HEK293 (cell line): Measurements from ENCODE around the gene IGFBPL1.
"Not testable (repeated sequence)": the region's sequence is repeated elsewhere in the genome, so short reads cannot be mapped to it uniquely, and the experiment has no call there.

Experiments used
- CTCF ChIA-PET: fragments of 350-600 bp; formaldehyde crosslinking; extraction: SDS; loops from one replicate; lab custom pipeline; 2021; ENCODE audit warnings: antibody characterized with exemption; lab: Yijun Ruan, JAX
- POLR2A ChIA-PET: fragments of 300-600 bp; formaldehyde crosslinking; extraction: SDS; loops from one replicate; lab custom pipeline; 2020; ENCODE audit warnings: antibody characterized with exemption, inconsistent platforms; lab: Yijun Ruan, JAX
- H3K27ac ChIP-seq: fragments of 200-500 bp; sonication (Bioruptor generic); 2 replicates; pipeline ENCODE4 v1.5.1; 2014; ENCODE audit warnings: low read depth, low read length, control low read depth, inconsistent platforms; ENCODE audit errors: extremely low read depth
- H3K36me3 ChIP-seq, 2 experiments: fragments of 200-500 bp in 1 of 2; sonication (Bioruptor generic) in 1 of 2; 1 replicate in 1 of 2; 2 replicates in 1 of 2; pipeline ENCODE4 v1.5.1; 2014 to 2017; ENCODE audit warnings: inconsistent platforms in 2 of 2, low read length in 2 of 2; ENCODE audit not compliant: control insufficient read depth in 2 of 2, insufficient read depth in 1 of 2
- H3K4me1 ChIP-seq: fragments of 200-500 bp; sonication (Bioruptor generic); 2 replicates; pipeline ENCODE4 v1.5.1; 2014; ENCODE audit warnings: mild to moderate bottlenecking, low read length, inconsistent platforms; ENCODE audit not compliant: control insufficient read depth, insufficient read depth
- H3K4me3 ChIP-seq: 2 replicates; pipeline ENCODE4 v1.5.1; 2011; ENCODE audit warnings: low read depth, mild to moderate bottlenecking, control low read depth, low read length, moderate library complexity
- H3K9me3 ChIP-seq: fragments of 200-500 bp; sonication (Bioruptor generic); 2 replicates; pipeline ENCODE4 v1.5.1; 2014; ENCODE audit warnings: low read depth, low read length, inconsistent platforms; ENCODE audit not compliant: control insufficient read depth, insufficient read depth
- EGR2 ChIP-seq: fragments of 450-650 bp; formaldehyde crosslinking; IDR thresholded peaks from 2 replicates; pipeline ENCODE4 v1.5.1; 2016; ENCODE audit warnings: low read depth, missing biosample characterization, missing genetic modification characterization
- HOXA7 ChIP-seq: sonication (generic); formaldehyde crosslinking; IDR thresholded peaks from 2 replicates; pipeline ENCODE4 v1.8.1; 2022; ENCODE audit warnings: missing genetic modification reagents, borderline replicate concordance
- KLF10 ChIP-seq: fragments of 450-650 bp; IDR thresholded peaks from 2 replicates; pipeline ENCODE4 v1.5.1; 2018; ENCODE audit warnings: missing biosample characterization, mild to moderate bottlenecking, missing genetic modification characterization
- KLF7 ChIP-seq: fragments of 450-650 bp; formaldehyde crosslinking; IDR thresholded peaks from 2 replicates; pipeline ENCODE4 v1.5.1; 2016; ENCODE audit warnings: missing biosample characterization, missing genetic modification characterization, borderline replicate concordance
- MYNN ChIP-seq: fragments of 450-650 bp; formaldehyde crosslinking; IDR thresholded peaks from 2 replicates; pipeline ENCODE4 v1.5.1; 2016; ENCODE audit warnings: missing biosample characterization, missing genetic modification characterization, borderline replicate concordance
- SCRT1 ChIP-seq: fragments of 450-650 bp; formaldehyde crosslinking; IDR thresholded peaks from 2 replicates; pipeline ENCODE4 v1.5.1; 2016; ENCODE audit warnings: missing biosample characterization, missing genetic modification characterization, borderline replicate concordance
- WT1 ChIP-seq: fragments of 450-650 bp; formaldehyde crosslinking; IDR thresholded peaks from 2 replicates; pipeline ENCODE4 v1.5.1; 2016; ENCODE audit warnings: missing biosample characterization, missing genetic modification characterization
- ZFP3 ChIP-seq: fragments of 450-650 bp; formaldehyde crosslinking; IDR thresholded peaks from 2 replicates; pipeline ENCODE4 v1.5.1; 2016; ENCODE audit warnings: low read depth, missing biosample characterization, missing genetic modification characterization
- ZNF10 ChIP-seq: fragments of 450-650 bp; formaldehyde crosslinking; IDR thresholded peaks from 2 replicates; pipeline ENCODE4 v1.5.1; 2017; ENCODE audit warnings: missing biosample characterization, missing genetic modification characterization
- ZNF121 ChIP-seq: fragments of 450-650 bp; formaldehyde crosslinking; IDR thresholded peaks from 2 replicates; pipeline ENCODE4 v1.5.1; 2016; ENCODE audit warnings: missing biosample characterization, missing genetic modification characterization
- ZNF133 ChIP-seq: fragments of 450-650 bp; formaldehyde crosslinking; IDR thresholded peaks from 2 replicates; pipeline ENCODE4 v1.5.1; 2016; ENCODE audit warnings: missing biosample characterization, missing genetic modification characterization
- ZNF169 ChIP-seq: fragments of 450-650 bp; formaldehyde crosslinking; IDR thresholded peaks from 2 replicates; pipeline ENCODE4 v1.5.1; 2016; ENCODE audit warnings: missing biosample characterization, missing genetic modification characterization
- ZNF202 ChIP-seq: fragments of 450-650 bp; formaldehyde crosslinking; IDR thresholded peaks from 2 replicates; pipeline ENCODE4 v1.5.1; 2016; ENCODE audit warnings: missing biosample characterization, missing genetic modification characterization, borderline replicate concordance
- ZNF341 ChIP-seq: fragments of 450-650 bp; formaldehyde crosslinking; IDR thresholded peaks from 2 replicates; pipeline ENCODE4; 2016; ENCODE audit warnings: low read depth, missing biosample characterization, missing genetic modification characterization
- ZNF404 ChIP-seq: fragments of 450-650 bp; formaldehyde crosslinking; IDR thresholded peaks from 2 replicates; pipeline ENCODE4 v1.5.1; 2017; ENCODE audit warnings: missing biosample characterization, missing genetic modification characterization
- ZNF473 ChIP-seq: fragments of 450-650 bp; formaldehyde crosslinking; IDR thresholded peaks from 2 replicates; pipeline ENCODE4 v1.5.1; 2017; ENCODE audit warnings: missing biosample characterization, missing genetic modification characterization
- ZNF521 ChIP-seq: fragments of 450-650 bp; formaldehyde crosslinking; IDR thresholded peaks from 2 replicates; pipeline ENCODE4 v1.5.1; 2017; ENCODE audit warnings: missing biosample characterization, mild to moderate bottlenecking, missing genetic modification characterization
- ZNF548 ChIP-seq: fragments of 450-650 bp; formaldehyde crosslinking; IDR thresholded peaks from 2 replicates; pipeline ENCODE4 v1.5.1; 2016; ENCODE audit warnings: missing biosample characterization, missing genetic modification characterization
- ZNF549 ChIP-seq: fragments of 450-650 bp; IDR thresholded peaks from 2 replicates; pipeline ENCODE4 v1.5.1; 2018; ENCODE audit warnings: missing biosample characterization, missing genetic modification characterization, mild to moderate bottlenecking, inconsistent platforms, moderate library complexity
- ZNF610 ChIP-seq: fragments of 450-650 bp; formaldehyde crosslinking; IDR thresholded peaks from 2 replicates; pipeline ENCODE4 v1.5.1; 2016; ENCODE audit warnings: missing biosample characterization, missing genetic modification characterization, borderline replicate concordance
- ZNF629 ChIP-seq: fragments of 450-650 bp; formaldehyde crosslinking; IDR thresholded peaks from 2 replicates; pipeline ENCODE4 v1.5.1; 2017; ENCODE audit warnings: missing biosample characterization, missing genetic modification characterization
- ZNF654 ChIP-seq: fragments of 450-650 bp; formaldehyde crosslinking; IDR thresholded peaks from 2 replicates; pipeline ENCODE4 v1.5.1; 2016; ENCODE audit warnings: low read depth, missing biosample characterization, missing genetic modification characterization
- TF ChIP-seq, protein P1 (sequence below): fragments of 450-650 bp; formaldehyde crosslinking; IDR thresholded peaks from 2 replicates; pipeline ENCODE4 v1.5.1; 2016; ENCODE audit warnings: missing biosample characterization, missing genetic modification characterization
- TF ChIP-seq, protein P2 (sequence below): fragments of 450-650 bp; formaldehyde crosslinking; IDR thresholded peaks from 2 replicates; pipeline ENCODE4 v1.5.1; 2016; ENCODE audit warnings: missing biosample characterization, missing genetic modification characterization

IGFBPL1 gene

DNA sequence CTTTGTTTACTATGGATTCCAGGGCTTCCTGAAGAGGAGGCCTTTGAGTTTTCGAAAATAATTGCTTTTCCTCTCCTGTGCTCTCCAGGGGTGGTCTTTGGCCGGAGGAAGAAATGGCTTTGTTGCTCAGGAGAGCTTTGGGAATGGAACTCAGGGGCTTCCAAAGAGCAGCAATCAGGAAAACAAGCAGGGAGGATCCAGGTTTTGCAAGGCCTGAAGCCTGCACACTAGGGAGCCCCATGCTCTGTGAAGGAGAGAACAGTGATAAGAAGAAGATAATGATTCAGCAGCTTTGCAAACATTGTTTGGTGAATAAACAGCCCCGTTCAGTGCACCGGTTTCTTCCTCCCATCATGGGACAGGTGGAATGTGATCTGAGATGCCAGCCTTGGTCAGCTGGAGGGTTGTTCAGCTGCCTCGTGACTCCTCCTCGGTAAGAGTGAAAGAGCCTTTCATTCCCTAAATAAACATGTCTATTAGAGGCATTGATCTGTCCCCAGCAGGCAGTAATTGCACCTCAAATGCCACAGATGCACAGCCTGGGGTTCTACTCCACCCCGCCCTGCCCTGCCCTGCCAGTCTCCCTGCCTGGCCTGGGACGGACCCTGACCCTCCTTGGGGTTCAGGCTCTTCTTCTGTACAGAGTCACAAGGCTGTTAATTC is 43.3 kb downstream of the IGFBPL1 start:
- Histone ChIP-seq H3K4me1 (no peaks in the 10 kb centered on the region), H3K9me3 (no peaks in the 10 kb centered on the region), H3K4me3 (no peak overlapping the region), H3K27ac (no peak overlapping the region), H3K36me3 (no peaks in the 10 kb centered on the region)
- TF ChIP-seq ZNF404 (tag by site-specific recombination) (no peak), ZNF521 (tag by site-specific recombination) (no peak), WT1 (tag by site-specific recombination) (no peak), ZNF629 (tag by site-specific recombination) (no peak), ZNF610 (no peak), ZNF548 (tag by site-specific recombination) (no peak), ZNF202 (tag by site-specific recombination) (no peak)
- CTCF ChIA-PET = interaction anchor here (1.2 kb wide), 1 partner anchor 20 kb away, joined by 3 read pairs; no protein-coding TSS in a partner anchor
- POLR2A ChIA-PET = no interaction called here

DNA sequence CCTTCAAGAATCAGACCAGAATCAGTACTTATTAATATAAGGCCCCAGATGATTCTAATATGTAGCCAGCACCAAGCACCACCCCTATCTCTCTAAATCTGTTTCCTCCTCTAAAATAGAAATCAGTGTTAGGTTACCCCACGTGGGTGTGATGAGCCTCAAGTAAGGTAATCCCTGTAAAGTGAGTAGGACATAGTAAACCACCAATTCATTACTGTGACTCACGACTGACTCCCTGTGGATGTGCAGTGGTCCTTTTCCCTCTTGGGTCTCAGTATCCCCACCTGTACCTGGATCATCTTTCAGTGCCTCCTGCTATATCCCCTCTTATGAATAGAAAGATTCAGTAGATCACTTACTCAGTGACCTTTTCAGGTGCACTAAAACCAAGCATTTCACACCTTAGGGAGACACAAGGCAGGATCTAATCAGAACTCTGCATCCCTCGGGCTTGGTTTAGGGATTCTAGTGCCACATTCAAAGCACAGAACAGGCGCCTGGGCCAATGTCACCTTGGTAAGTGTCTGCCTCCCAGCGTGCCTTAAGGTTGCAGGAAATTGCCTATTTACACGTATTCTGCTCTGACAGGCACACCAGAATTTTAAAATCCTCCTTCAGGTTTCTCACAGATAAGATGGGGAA is 43.9 kb downstream of the IGFBPL1 start:
- Histone ChIP-seq H3K27ac (no peak overlapping the region), H3K4me3 (no peak overlapping the region), H3K4me1 (no peaks in the 10 kb centered on the region), H3K9me3 (no peaks in the 10 kb centered on the region), H3K36me3 (no peaks in the 10 kb centered on the region)
- ChIA-PET CTCF (interaction anchor here (1.2 kb wide), 1 partner anchor 20 kb away, joined by 3 read pairs; no protein-coding TSS in a partner anchor), POLR2A (no interaction called here)
- TF ChIP-seq ZNF10 (tag by site-specific recombination) = no peak
- TF ChIP-seq, protein P1, sequence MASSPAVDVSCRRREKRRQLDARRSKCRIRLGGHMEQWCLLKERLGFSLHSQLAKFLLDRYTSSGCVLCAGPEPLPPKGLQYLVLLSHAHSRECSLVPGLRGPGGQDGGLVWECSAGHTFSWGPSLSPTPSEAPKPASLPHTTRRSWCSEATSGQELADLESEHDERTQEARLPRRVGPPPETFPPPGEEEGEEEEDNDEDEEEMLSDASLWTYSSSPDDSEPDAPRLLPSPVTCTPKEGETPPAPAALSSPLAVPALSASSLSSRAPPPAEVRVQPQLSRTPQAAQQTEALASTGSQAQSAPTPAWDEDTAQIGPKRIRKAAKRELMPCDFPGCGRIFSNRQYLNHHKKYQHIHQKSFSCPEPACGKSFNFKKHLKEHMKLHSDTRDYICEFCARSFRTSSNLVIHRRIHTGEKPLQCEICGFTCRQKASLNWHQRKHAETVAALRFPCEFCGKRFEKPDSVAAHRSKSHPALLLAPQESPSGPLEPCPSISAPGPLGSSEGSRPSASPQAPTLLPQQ = no peak
- no peak for TF ChIP-seq SCRT1 (tag by site-specific recombination)
- no peak for TF ChIP-seq ZNF133 (tag by site-specific recombination)
- no peak for TF ChIP-seq MYNN
- no peak for TF ChIP-seq HOXA7 (CRISPR knock-in tag)
- no peak for TF ChIP-seq ZNF169 (tag by site-specific recombination)
- TF ChIP-seq ZNF341 (tag by site-specific recombination) = no peak
- no peak for TF ChIP-seq ZNF549 (tag by site-specific recombination)
- TF ChIP-seq, protein P2, sequence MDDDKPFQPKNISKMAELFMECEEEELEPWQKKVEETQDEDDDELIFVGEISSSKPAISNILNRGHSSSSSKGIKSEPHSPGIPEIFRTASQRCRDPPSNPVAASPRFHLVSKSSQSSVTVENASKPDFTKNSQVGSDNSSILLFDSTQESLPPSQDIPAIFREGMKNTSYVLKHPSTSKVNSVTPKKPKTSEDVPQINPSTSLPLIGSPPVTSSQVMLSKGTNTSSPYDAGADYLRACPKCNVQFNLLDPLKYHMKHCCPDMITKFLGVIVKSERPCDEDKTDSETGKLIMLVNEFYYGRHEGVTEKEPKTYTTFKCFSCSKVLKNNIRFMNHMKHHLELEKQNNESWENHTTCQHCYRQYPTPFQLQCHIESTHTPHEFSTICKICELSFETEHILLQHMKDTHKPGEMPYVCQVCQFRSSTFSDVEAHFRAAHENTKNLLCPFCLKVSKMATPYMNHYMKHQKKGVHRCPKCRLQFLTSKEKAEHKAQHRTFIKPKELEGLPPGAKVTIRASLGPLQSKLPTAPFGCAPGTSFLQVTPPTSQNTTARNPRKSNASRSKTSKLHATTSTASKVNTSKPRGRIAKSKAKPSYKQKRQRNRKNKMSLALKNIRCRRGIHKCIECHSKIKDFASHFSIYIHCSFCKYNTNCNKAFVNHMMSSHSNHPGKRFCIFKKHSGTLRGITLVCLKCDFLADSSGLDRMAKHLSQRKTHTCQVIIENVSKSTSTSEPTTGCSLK (tag by site-specific recombination) = no peak
- TF ChIP-seq ZNF473 (tag by site-specific recombination) = no peak
- TF ChIP-seq ZNF121 (tag by site-specific recombination) = no peak
- TF ChIP-seq ZFP3 (tag by site-specific recombination) = no peak
- TF ChIP-seq ZNF654 (tag by site-specific recombination) = peak; percentile 23; the same call in 1 of the 2 replicates
- TF ChIP-seq KLF7 = no peak
- peak; percentile 29; the same call in 1 of the 2 replicates for TF ChIP-seq EGR2 (tag by site-specific recombination)
- TF ChIP-seq KLF10 (tag by site-specific recombination) = no peak

DNA sequence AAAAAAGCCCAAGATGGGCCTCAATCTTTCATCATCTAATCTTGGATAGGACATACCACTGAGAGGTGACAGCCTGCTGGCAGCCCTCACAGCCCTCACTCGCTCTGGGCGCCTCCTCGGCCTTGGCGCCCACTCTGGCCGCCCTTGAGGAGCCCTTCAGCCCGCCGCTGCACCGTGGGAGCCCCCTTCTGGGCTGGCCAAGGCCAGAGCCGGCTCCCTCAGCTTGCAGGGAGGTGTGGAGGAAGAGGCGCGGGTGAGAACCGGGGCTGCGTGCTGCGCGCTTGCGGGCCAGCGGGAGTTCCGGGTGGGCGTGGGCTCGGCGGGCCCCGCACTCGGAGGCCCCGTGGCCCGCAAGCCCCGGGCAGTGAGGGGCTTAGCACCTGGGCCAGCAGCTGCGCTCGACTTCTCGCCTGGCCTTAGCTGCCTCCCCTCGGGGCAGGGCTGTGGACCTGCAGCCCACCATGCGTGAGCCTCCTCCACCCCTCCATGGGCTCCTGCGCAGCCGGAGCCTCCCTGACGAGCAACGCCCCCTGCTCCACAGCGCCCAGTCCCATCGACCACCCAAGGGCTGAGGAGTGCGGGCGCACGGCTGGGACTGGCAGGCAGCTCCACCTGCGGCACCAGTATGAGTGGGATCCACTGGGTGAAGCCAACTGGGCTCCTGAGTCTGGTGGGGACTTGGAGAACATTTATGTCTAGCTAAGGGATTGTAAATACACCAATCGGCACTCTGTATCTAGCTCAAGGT is 46.7 kb downstream of the IGFBPL1 start:
- H3K4me3 ChIP-seq, H3K9me3 ChIP-seq, H3K27ac ChIP-seq, POLR2A ChIA-PET, H3K36me3 ChIP-seq, H3K4me1 ChIP-seq: not testable (repeated sequence)
- CTCF ChIA-PET = interaction anchor here (0.6 kb wide), 1 partner anchor 65 kb away, joined by 4 read pairs; no protein-coding TSS in a partner anchor
